HG03342 (cell line): ENCODE data around the gene ANKRD52.

Experiments
- ATAC-seq: cut with Tn5 transposase; IDR thresholded peaks from one replicate; pipeline ENCODE4 v1.9.1; 2021; ENCODE audit warnings: mild to moderate bottlenecking, moderate library complexity; ENCODE audit not compliant: unreplicated experiment

The ANKRD52 gene

GRCh38 chr12:56242986-56243385 lies 15.2 kb downstream of the ANKRD52 start:
- no peak for ATAC-seq

- ATAC-seq, result no peak
Observed at GRCh38 chr12:56241424-56242303, 16.5 kb downstream of the ANKRD52 start.

- no peak for ATAC-seq
Observed at GRCh38 chr12:56237552-56237951, 20.6 kb downstream of the ANKRD52 start.

GRCh38 chr12:56236985-56237384 lies 21.2 kb downstream of the ANKRD52 start:
- no peak for ATAC-seq

GRCh38 chr12:56236091-56236490 lies 22.1 kb downstream of the ANKRD52 start:
- no peak for ATAC-seq

- no peak for ATAC-seq
Observed at GRCh38 chr12:56234746-56235436, 23.3 kb downstream of the ANKRD52 start.

GRCh38 chr12:56231184-56231582 lies 27.0 kb downstream of the ANKRD52 start:
- no peak for ATAC-seq

GRCh38 chr12:56230432-56231183 lies 27.6 kb downstream of the ANKRD52 start:
- ATAC-seq, result no peak

GRCh38 chr12:56229916-56230431 lies 28.2 kb downstream of the ANKRD52 start, which contains the start of gene SLC39A5:
SLC39A5 (plus strand) TSS chr12:56230051; CDS start chr12:56231275, 1,224 bp downstream.
- no peak for ATAC-seq

GRCh38 chr12:56229082-56229481 lies 29.1 kb downstream of the ANKRD52 start:
- no peak for ATAC-seq

- no peak for ATAC-seq
Observed at GRCh38 chr12:56224954-56225353, 33.2 kb downstream of the ANKRD52 start.

- peak; percentile 74 for ATAC-seq
Observed at GRCh38 chr12:56224102-56224701, 34.0 kb downstream of the ANKRD52 start, which contains the start of gene NABP2. NABP2 (plus strand) TSS chr12:56224342; CDS start chr12:56224857, 515 bp downstream.

- no peak for ATAC-seq
Observed at GRCh38 chr12:56223571-56224101, 34.5 kb downstream of the ANKRD52 start.

GRCh38 chr12:56222531-56222895 lies 35.7 kb downstream of the ANKRD52 start:
- no peak for ATAC-seq

GRCh38 chr12:56221757-56222530 lies 36.2 kb downstream of the ANKRD52 start, which contains the start of gene RNF41:
RNF41 (minus strand) TSS chr12:56221922; CDS start chr12:56214047, 7,875 bp downstream.
- peak; percentile 80 for ATAC-seq

- peak; percentile 27 for ATAC-seq
Observed at GRCh38 chr12:56221232-56221756, 36.9 kb downstream of the ANKRD52 start.

GRCh38 chr12:56220611-56221231 lies 37.5 kb downstream of the ANKRD52 start:
- ATAC-seq, result no peak

- no peak for ATAC-seq
Observed at GRCh38 chr12:56219840-56220239, 38.3 kb downstream of the ANKRD52 start.

GRCh38 chr12:56216461-56216860 lies 41.7 kb downstream of the ANKRD52 start:
- no peak for ATAC-seq
